Hepatocyte (in vitro differentiated cells): ENCODE results near the gene NDUFS1.

Experiments used
- EZH2 ChIP-seq: fragments of 200-600 bp; sonication (generic); IDR thresholded peaks from 2 replicates; pipeline ENCODE4 v1.6.1; 2016; ENCODE audit warnings: antibody characterized with exemption, mild to moderate bottlenecking, borderline replicate concordance
- TF ChIP-seq, protein P1 (sequence below): fragments of 200-600 bp; sonication (generic); IDR thresholded peaks from 2 replicates; pipeline ENCODE4 v1.5.1; 2016; ENCODE audit warnings: antibody characterized with exemption, mild to moderate bottlenecking; ENCODE audit not compliant: poor library complexity

DNA sequence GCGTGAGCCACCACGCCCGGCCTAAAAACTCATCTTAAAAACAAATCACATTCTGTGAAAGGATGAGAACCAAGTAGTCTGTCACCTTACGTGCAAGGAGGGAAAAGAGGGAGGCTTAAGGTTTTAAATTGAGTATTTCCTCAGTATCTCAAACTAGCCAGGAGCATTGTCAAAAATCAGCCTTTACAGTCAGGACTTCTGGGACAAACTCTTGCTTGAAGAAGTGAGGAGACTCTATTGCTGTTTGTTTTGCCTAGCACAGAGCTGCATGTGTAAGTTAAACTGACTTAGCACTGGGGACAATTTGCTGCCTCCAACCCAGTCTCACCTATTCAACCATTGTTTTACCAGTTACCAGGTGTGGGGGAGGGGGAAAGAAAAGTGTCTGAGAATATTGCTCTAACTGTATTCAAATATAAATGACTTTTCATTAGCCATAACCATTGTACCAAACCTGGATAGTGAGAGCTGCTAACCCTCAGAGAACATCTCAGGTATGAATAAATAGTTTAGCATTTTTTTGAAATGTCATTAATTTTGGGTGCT is 76.9 kb downstream of the NDUFS1 start:
- no peak for TF ChIP-seq EZH2
- TF ChIP-seq, protein P1, sequence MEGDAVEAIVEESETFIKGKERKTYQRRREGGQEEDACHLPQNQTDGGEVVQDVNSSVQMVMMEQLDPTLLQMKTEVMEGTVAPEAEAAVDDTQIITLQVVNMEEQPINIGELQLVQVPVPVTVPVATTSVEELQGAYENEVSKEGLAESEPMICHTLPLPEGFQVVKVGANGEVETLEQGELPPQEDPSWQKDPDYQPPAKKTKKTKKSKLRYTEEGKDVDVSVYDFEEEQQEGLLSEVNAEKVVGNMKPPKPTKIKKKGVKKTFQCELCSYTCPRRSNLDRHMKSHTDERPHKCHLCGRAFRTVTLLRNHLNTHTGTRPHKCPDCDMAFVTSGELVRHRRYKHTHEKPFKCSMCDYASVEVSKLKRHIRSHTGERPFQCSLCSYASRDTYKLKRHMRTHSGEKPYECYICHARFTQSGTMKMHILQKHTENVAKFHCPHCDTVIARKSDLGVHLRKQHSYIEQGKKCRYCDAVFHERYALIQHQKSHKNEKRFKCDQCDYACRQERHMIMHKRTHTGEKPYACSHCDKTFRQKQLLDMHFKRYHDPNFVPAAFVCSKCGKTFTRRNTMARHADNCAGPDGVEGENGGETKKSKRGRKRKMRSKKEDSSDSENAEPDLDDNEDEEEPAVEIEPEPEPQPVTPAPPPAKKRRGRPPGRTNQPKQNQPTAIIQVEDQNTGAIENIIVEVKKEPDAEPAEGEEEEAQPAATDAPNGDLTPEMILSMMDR, result no peak
